ENCODE results near the gene RSPO1. TPM values are rescaled to one million over a fixed set of nuclear protein-coding genes. Genes with fewer than 3 reads are reported as not detected.

Gene RSPO1, protein sequence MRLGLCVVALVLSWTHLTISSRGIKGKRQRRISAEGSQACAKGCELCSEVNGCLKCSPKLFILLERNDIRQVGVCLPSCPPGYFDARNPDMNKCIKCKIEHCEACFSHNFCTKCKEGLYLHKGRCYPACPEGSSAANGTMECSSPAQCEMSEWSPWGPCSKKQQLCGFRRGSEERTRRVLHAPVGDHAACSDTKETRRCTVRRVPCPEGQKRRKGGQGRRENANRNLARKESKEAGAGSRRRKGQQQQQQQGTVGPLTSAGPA
- not detected in 2 replicates for total RNA-seq (2012; rRNA removed)
- polyA plus RNA-seq (2012; rRNA removed) = not detected in 2 replicates
- polyA plus RNA-seq (2012; cell fraction: cytosol; rRNA removed) = not detected in 2 replicates
- polyA plus RNA-seq (2012; cell fraction: nucleus; rRNA removed; ENCODE audit: low replicate concordance) = not detected in 2 replicates
- Bru-seq, nascent RNA = percentile 4 among the genes with signal in this experiment
- percentile 13 among the genes with signal in this experiment for BruChase-seq, experiment 1, labeled RNA remaining after a 6-hour chase
- BruChase-seq, experiment 2, labeled RNA remaining after a 2-hour chase = percentile 12 among the genes with signal in this experiment
- long read RNA-seq = 0 reads

DNA sequence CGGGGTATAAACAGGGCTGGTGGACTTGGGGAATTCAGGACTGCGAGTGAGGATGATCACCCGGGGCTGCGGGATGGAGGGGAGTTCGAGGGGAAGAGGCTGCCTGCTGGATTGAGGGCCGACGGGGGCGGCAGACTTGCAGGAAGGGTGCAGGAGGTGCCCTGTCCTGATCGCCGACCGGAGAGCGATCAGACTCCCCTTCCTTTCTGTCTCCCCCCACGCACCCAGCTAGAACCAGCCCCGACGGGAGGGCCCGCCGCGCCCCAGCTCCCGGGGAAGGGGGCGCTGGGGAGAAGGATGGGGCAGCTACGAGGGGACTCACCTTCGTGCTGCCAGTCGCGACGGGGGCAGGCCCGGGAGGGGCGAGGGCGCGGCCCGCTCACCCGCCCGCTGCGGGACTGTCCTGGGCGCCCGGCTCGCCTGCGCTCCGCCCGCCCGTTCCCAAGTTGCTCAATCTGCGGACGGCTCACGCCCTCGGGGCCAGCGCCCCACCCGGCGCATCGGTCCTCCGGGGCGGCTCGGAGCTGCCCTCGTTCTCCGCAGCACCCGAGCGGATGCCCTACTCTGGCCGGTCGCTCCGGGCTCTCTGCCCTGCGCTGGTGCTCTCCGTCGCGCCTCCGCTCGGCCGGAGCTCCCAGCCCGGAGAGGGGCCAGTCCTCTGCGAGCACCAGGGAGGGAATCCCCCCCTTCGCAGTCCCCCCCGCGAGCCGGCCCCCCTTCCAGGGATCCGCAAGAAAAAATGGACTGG is at the start of gene RSPO1:
TSS of gene RSPO1 (minus strand) at position 649 of the 748 bp plus-strand sequence. CDS start 5,231 bp downstream, outside the sequence.
- ATAC-seq (ENCODE audit: low read depth) = peak; percentile 67
- POLR2A ChIA-PET (ENCODE audit: unreplicated experiment) = no interaction called here
- no TSS peak for BruUV-seq (replicated peaks)

More for the DNA sequence above, at the start of gene RSPO1:
- Histone ChIP-seq H2BK5ac (ENCODE audit: low read depth, low read length, poor library complexity, severe bottlenecking) (no peak within 1 kb of the TSS), H3K79me1 (ENCODE audit: low read depth in 1 of 2, low read length in 2 of 2) (no peaks in the 10 kb centered on the region), H2AK5ac (ENCODE audit: low read depth, low read length) (no peak within 1 kb of the TSS), H3K27ac (ENCODE audit: insufficient read depth, low read length) (no peak within 1 kb of the TSS), H4K5ac (ENCODE audit: low read depth, low read length) (no peak within 1 kb of the TSS), H4K8ac (ENCODE audit: low read depth in 2 of 2, low read length in 2 of 2) (no peak within 1 kb of the TSS), H2AK9ac (replicated peaks; ENCODE audit: low read depth, low read length, poor library complexity) (no peak within 1 kb of the TSS), H3K9me3 (ENCODE audit: control insufficient read depth, insufficient read depth, low read length) (no peaks in the 10 kb centered on the region), H3K9me1 (ENCODE audit: insufficient read depth, low read length) (no peaks in the 10 kb centered on the region), H3K56ac (ENCODE audit: extremely low read depth, insufficient read depth, low read length) (no peak within 1 kb of the TSS), H3K4me2 (ENCODE audit: low read depth, low read length) (no peak within 1 kb of the TSS; the same call in 1 of the 2 replicates), H4K91ac (ENCODE audit: insufficient read depth, low read depth, low read length) (no peak within 1 kb of the TSS), H3K4ac (ENCODE audit: low read depth, low read length) (no peak within 1 kb of the TSS), H2BK15ac (ENCODE audit: low read depth, low read length) (no peak within 1 kb of the TSS), H3K18ac (ENCODE audit: low read depth, low read length) (no peak within 1 kb of the TSS), H2AFZ (replicated peaks; ENCODE audit: low read length, poor library complexity) (peak within 1 kb of the TSS; percentile 70), H4K20me1 (ENCODE audit: insufficient read depth, low read length) (no peaks in the 10 kb centered on the region), H3K14ac (replicated peaks; ENCODE audit: low read depth, low read length) (no peak within 1 kb of the TSS), H2BK20ac (ENCODE audit: low read depth, low read length) (no peak within 1 kb of the TSS), H3K23ac (ENCODE audit: low read depth, low read length) (no peak within 1 kb of the TSS), H2BK120ac (ENCODE audit: low read depth, low read length) (no peak within 1 kb of the TSS), H3K27me3 (ENCODE audit: control insufficient read depth, insufficient read depth, low read length) (peaks cover 84% of the 10 kb centered on the region), H3K4me3 (ENCODE audit: insufficient read depth, low read depth, low read length) (peak within 1 kb of the TSS; percentile 32; the same call in 1 of the 2 replicates), H3K36me3 (ENCODE audit: control insufficient read depth, insufficient read depth, low read length) (no peaks in the 10 kb centered on the region), H3K4me1 (ENCODE audit: control insufficient read depth, insufficient read depth, low read length) (no peaks in the 10 kb centered on the region), H3K9ac (ENCODE audit: low read depth, low read length) (no peak within 1 kb of the TSS)
- no peak for DNase-seq
- in situ Hi-C loops (cut with MboI; ENCODE audit: low sequenced_read_pairs) = no loop called here
- dilution Hi-C loops (cut with HindIII; ENCODE audit: low sequenced_read_pairs, unreplicated experiment) = no loop called here
- CTCF ChIA-PET = no interaction called here
- TF ChIP-seq MAZ (IDR thresholded peaks at IDR 0.05; ENCODE audit: borderline replicate concordance, low read depth, low read length) (no peak), POLR2A (IDR thresholded peaks at IDR 0.05; ENCODE audit: low read depth, low read length) (no peak), BHLHE40 (IDR thresholded peaks at IDR 0.05; ENCODE audit: low read depth, low read length) (no peak), SMC3 (IDR thresholded peaks at IDR 0.05; ENCODE audit: low read depth, low read length) (no peak), MAFK (IDR thresholded peaks at IDR 0.05; ENCODE audit: low read depth, low read length) (no peak), CEBPB (IDR thresholded peaks at IDR 0.05; ENCODE audit: low read depth, low read length) (no peak; the same call in 1 of the 2 replicates)
- TF ChIP-seq, protein P1, sequence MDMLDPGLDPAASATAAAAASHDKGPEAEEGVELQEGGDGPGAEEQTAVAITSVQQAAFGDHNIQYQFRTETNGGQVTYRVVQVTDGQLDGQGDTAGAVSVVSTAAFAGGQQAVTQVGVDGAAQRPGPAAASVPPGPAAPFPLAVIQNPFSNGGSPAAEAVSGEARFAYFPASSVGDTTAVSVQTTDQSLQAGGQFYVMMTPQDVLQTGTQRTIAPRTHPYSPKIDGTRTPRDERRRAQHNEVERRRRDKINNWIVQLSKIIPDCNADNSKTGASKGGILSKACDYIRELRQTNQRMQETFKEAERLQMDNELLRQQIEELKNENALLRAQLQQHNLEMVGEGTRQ (IDR thresholded peaks at IDR 0.05; ENCODE audit: low read depth, low read length) = no peak
- 5% methylated on average over 11 of the region's 72 CpGs; no CpG with 5 or more reads in 1 of the 2 experiments for WGBS, 2 experiments (ENCODE audit: extremely low coverage in 2 of 2, insufficient read length in 1 of 2)
- intact Hi-C loops (cut with micrococcal nuclease) = loop anchor here (2.0 kb wide), 1 partner anchor 32 kb away; no protein-coding TSS in a partner anchor

Measured in IMR-90 (cell line).